ENCODE data around the gene ERBB4.
"Not testable (repeated sequence)": the region's sequence is repeated elsewhere in the genome, so short reads cannot be mapped to it uniquely, and the experiment has no call there.

Gene ERBB4

DNA sequence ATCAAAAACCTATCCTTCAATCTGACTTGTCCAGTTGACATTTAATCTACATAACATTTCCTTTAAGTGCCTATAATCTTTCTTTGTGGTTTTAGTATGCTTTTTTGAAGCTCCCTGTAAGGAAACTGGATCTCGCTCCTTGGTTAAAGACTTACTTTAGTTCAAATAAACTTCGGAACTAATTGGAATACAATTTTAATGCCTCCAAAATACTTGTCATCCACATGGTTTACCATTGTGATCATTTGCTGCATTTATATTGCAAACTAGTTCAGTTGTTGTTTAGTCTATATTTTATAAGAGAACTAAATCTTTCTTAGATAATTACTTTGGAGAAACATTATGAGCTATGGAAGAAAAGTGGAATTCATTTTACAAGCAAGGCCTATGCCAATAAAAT is 496.0 kb downstream of the ERBB4 start:
- no peak for DNase-seq

DNA sequence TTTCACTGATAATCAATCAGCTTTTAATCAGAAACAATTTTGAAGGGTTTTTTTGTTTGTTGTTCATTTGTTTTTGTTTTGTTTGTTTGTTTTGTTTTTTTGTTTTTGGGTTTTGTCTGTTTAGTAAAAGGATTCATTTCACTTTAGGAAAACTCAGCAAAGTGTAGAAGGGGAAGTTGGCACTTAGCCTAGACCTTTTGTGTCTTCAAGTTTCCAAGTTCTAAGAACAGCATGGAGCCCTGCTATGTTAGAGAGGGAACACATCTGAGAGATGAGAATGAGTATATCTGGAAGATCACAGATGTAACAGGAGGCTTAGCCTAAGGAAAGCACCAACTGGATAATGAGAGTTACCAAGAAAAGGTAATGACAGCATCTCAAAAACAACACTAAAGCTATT is 501.5 kb downstream of the ERBB4 start:
- no peak for DNase-seq

DNA sequence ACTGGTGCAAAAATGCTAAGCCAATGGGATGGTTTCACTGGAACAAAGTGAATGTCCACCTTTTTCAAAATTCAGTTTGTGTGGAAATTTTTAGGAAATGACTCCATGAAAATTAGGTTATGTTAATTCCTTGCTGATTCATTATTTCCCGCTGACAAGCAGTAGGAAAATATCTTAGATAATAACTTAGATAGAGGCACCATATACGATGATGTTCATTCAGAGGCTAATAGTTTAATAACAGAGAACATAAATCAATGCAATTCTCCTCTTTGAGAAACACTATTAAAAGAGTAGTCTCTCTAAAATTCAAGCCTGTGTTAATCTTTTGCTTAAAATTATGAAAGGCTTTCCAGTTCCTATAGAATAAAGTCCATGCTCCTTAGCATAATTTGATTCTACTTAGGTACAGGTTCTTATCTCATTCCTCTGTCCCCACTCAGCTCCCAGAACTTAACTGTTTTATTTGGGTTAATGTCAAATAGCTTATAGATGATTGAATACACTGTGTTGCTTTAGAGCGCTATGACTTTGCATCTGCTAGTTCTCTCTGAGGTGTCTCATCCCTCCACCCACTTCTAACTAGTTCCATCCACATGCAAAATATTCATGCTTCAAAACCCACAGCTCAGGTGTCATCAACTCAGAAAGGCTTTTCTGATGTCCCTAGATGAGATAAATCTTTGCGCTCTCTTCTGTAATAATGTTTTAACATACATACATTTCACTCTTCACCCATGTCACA is 503.6 kb downstream of the ERBB4 start:
- no peak for DNase-seq

DNA sequence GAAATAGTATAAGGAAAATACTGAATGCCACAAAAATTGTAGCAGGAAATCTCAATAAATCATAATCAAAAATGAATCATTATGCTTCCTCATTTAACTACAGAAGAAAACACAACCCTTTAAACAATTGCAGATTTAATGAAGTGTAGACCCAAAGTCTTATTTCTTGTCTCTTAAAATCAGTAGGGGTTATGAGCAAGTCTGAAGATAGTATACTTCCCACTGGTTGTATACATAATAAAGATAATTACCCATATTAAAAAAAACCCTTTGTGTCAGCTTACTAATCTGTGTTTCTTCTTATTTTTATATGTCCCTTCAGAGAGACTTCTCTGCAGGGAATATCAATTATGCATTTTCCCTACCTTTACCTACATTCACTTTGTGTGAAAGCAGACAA is 504.7 kb downstream of the ERBB4 start:
- DNase-seq: no peak

DNA sequence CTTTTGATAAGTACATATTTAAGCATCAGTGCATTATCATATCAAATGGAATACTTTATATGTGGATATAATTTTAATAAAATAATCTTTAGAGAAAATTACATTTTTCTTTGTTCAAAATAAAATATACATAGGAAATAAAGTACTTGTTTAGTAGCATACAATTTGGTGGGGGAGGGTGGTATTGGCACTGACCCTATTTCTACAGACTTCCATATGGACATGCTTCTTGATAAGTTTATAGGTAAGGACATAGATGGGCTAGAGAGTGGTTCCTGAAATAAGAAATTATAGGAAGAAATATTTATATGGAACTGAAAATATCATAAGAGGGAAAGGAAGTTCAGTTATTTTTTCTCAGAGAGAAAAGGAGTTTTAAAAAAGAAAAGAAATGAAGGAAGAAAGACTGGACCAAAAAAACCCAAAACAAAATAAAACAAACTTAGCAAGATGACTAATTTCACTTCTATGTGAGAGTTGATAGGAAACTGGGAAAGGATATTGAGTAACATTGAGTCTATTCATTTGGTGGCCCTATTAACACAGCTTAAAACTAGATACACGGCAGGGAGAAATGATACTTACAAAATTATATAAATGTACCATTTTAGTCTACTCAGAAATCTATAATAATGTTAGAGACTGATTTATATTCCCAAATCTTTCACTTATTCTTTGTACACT is 505.9 kb downstream of the ERBB4 start:
- DNase-seq: no peak

DNA sequence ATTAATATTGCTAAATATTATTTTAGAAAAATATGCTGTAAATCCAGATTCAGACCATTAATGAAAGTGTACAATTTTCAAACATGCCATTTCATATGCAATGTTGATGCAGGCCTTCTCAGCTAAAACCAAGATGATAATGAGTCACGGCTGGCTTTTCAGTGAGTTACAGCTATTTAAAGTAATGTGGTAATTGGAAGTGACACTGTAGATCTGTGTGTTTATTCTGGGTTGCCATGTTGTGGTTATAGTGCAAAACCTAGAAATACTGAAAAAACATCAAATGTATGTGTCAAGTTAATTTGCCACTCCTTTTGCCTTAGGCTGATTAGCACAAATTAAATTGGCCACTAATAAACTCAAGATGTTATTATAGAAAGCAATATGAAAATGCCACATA is 506.6 kb downstream of the ERBB4 start:
- no peak for DNase-seq

DNA sequence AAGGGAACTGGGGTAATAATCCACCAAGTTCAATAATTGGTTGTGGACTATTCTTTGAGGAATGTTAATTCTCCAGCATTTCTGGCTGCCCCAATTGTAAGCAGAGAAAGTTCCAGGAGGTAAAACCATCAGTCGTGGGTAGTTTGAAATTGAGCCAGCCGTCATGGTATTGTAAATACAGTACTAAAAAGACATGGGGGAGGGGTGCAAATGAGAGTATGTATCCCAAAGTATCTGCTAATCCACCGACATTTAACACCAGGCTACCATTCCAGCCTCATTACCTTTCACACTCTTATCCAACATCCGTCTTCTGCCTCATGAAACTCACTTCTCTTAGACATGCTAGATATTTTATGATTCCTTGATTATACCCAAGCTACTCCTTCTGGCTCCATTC is 507.9 kb downstream of the ERBB4 start:
- no peak for DNase-seq

DNA sequence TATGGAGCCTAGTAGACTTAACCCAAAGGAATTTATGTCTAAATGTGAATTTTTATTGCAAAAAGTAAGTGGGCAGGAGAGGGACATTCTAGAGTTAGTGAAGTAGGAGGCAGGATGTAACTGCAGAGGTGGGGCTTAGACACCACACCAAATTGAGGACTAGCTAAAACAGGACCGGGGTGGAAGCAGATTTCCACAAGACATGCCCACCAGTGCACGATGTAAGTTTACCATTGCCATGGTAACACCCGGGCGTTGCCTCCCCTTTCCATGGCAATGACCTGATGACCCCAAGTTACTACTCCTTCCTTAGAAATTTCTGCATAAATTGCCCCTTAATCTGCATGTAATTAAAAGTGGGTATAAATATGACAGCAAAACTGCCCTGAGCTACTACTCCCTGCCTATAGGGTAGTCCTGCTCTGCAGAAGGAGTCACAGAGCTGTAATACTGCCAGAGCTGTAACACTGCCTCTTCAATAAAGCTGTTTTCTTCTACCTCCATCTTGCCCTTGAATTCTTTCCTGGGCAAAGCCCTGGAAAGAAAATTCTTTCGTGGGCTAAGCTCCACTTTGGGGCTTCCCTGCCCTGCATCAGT is 509.7 kb downstream of the ERBB4 start:
- no peak for DNase-seq

DNA sequence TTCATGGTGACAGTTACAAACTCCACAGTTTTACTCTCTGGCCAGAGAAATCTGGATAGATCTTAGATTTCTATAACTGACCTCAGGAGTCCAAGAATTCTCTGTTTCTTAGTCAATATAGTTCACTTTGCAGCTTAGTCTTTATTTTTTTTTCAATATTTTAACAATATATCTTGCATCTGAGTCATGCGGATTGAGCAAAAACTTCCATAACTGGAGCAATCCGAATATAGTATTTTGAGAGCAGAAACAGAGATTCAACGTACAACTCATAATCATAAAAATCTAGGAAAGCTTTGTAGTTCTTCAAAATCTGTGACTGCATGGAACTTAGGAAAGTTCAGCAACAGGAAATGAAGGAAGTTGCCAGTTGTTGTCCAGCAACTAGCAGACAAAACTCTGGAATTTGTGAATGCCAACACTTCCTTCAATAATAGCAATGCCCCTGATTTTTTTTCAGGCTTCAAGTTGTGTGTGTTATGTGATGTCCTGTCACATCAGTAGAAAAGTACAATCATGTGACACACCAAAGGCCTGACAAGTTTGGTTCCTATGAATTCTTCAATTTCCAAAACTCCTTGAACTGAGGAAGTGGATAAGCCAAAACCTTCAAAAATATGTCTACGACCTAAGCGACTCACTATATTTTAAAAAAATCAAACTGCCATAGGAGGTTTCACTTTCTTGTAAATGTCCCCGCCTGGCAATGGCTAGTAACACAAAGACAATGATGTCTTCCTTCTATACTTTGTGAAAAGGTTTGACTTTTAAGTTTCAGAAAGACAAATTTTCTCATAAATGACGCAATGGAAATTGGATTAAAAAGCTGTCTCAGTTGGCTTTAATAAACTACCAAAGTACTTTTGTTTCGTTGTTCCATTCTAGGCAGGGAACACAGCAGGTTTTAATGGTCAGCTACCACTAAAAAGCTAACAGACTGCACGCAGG is 510.6 kb downstream of the ERBB4 start:
- DNase-seq: no peak

DNA sequence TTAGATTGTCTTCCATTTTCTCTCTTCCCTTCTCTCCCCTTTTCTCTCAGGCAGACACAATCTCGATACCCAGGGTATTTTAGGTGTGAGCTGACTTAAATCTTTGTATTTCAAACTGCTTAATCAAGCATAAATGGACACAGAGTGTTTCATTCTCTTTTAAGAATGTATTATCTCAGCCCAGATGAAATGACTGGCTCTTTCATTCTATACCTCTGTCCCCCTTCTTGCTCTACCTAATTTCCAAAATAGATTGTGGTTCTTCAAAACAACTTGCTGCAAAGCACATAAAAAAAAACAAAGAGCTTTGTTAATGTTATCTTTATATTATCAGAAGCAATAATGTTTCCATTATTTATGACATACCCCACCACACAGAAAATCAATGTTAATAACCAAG is 514.6 kb downstream of the ERBB4 start:
- DNase-seq: no peak

DNA sequence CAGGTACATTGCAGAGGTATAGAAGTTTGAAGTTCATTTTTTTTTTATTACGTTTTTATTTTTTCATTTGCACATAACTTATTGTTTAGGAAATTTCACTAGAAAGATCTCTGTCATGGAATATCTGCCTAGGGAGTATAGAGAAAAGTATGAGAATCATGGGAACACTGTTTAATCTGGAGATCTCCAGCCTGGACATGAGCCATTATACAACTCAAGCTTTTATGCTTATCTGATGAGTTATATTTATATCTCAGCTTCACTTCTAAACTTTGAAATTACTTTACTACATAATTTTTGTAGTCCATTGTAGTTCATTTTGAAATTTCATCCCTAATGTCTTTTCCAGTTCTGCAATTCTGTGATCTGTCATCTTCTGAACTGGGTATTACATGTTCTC is 515.6 kb downstream of the ERBB4 start:
- DNase-seq: no peak

DNA sequence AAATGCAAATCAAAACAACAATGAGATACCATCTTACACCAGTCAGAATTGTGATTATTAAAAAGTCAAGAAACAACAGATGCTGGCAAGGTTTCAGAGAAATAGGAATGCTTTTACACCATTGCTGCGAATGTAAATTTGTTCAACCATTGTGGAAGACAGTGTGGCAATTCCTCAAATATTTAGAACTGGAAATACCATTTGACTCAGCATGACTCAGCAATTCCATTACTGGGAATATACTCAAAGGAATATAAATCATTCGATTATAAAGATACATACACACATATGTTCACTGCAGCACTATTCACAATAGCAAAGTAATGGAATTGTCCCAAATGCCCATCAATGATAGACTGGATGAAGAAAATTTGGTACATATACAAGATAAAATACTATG is 516.7 kb downstream of the ERBB4 start:
- DNase-seq: no peak

DNA sequence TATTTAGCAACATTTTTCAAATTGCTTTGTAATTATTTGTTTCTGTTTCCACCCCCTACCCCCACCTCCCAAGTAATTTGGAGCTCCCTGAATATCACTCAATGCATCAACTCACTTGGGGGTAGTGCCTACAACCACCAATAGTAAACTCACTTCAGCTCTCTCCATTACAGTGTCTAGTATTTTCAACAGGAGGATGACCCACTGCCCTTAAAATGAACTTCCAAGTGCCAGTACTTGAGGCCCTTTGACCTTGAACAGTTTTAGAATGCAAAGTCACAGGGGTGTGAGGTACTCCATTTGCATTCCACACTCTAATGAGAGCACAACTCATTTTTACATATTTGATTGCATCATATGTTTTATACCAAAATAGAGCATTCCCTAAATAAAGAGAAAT is 523.0 kb downstream of the ERBB4 start:
- no peak for DNase-seq

DNA sequence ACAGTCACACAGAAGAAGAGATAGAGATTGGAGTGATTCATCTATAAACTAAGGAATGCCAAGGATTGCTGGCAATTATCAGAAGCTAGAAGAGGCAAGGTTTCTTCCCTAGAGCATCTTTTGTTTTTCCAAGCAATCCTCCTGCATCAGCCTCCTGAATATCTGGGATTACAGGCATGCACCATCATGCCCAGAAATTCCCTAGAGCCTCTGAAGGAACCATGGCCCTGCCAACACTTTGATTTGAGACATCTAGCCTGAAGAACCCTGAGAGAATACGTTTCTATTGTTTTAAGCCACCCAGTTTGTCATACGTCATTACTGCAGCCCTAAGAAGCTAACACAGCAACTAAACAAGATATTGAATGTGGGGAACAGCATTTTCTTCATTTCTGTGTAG is 525.0 kb downstream of the ERBB4 start:
- no peak for DNase-seq

DNA sequence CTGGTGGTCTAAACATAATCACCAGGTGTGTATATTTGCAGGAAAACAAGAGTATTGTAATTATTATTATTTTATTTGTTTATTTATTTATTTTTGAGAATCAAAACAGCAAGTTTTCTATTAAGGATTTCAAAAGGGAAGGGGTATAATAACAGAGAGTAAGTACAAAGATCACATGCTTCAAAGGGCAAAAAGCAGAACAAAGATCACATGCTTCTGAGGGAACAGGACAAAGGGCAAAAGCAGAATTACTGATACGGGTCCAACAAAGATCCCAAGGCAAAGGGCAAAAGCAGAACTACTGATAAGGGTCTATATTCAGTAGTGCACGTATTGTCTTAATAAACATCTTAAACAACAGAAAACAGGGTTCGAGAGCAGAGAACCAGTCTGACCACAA is 528.3 kb downstream of the ERBB4 start:
- not testable (repeated sequence) for DNase-seq

DNA sequence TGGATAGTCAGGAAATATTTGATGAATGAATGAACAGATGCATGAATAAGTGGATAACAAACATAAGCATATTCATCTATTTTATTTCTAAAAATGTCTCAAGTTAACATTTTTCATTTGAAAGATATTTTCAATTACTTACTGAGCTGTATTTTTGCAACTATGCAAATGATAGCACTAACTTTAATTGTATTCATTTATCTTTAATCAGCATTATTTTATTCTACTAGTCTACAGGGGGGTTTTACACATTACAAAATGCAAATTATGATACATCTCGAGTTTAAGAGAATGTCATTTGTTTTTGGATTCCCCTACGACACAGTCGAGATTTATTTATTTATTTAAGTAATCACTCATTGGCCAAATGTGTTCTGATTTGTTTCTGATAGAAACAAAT is 530.6 kb downstream of the ERBB4 start:
- no peak for DNase-seq

DNA sequence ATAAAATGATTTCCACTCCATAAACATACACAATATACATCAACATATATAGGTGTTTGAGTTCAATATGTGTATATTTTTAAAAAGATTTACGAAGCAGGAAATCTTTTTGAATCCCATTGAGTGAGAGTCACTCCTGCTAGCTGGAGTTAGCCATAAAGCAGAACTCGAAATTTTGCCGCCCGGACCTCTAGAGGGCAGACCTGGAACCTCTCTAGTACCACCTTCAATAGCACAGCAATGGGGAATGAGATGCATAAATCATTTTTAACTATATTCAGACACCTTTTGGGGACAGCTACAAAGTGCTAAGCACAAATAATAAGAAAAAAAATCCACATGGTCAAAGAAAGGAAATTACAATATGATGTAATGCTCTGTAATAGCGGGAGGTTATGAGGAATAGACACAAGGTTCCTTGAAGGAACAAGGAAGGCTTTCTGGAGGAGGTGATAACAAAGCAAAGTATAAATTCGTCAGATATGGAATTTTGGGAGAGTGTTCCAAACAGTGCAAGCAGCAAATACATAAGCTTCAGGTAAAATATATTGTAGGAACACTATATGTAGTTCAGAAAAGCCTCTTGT is 533.4 kb downstream of the ERBB4 start:
- no peak for DNase-seq

DNA sequence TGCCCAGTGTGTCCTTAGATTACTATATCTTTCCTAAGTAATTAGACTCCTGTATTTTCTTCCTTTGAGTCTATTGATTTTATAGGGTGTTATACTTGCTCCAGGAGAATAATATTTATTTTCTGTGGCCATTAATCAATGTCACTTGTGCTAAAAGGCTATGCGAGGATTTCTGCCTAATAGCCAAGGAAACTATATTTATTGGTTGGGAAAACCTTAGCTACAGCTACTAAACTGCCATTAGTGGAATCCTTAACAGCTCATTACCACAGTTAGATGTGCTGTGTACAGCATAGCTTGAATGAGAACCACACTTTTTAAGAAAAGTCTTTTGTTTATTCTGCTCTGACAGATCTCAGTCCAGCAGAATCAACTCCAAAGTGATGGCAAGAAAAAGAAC is 537.3 kb downstream of the ERBB4 start:
- no peak for DNase-seq

DNA sequence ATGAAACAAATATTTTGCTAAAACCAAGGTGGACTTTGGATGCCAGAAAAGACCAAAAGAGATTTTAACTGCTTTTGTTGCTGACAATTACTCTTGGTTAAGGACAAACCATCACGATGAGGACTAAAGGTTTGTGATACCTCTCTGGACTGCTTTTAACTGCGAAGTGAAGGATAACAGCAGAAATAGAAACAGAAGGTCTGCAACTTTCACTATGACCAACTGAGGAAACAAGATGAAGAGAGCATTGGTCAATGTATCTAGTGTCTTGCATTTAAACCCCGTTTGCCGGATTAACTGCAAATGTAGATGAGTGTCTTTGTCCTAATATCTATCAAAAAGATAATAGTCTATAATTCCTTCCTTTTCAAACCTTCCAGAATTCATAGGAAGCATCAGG is 541.7 kb downstream of the ERBB4 start:
- no peak for DNase-seq

DNA sequence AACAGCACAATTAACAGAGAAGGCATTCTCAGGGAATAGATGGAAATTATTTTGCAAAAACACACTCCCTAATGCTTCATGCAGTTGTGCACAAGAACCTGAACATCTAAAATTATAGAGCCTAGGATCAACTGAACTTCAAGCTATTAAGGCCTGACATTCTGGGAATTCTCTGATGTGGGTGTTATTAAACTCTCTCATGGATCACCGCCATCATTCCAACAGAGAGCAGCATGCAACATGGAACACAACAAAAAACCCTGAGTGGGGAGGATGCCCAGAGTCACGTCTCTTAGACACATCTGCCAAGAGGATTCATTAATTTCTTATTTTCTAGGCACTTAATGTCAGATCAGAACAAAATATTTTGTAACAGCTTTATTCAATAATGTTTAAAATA is 543.8 kb downstream of the ERBB4 start:
- DNase-seq: no peak

DNA sequence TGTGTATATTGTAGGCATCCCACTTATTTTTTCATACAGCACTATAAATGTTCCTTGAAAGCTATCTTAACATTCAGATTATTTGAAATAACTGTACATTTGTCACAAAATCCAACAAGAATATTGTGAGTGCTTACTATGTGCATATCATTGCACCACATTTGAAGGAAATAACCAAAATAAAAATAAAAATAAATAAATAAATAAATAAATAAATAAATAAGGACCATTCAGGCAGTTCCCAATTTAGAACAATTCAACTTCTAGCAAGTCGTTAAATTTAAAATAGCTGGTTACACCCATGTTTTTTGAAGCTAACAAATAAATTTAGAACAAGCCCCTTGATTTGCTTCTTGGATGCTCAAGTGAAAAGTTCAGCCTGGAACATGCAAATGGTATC is 548.3 kb downstream of the ERBB4 start:
- DNase-seq: no peak

DNA sequence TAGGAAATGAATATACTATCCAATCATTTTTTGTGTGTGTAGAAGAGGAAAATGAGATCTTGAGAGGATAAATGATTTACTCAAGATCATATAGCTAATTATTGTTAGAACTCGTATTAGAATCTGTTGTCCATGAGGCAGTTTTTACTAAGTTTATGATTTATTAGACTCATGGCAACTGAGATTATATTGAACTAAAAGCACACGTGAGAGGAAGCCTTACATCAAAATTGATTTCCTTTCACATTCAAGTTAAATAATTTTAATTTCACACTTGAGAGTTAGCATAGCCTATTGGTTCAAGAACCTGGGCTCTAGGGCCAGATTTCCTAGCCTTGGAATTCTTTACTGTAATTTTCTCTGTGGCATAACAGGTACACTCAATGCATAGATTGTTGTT is 552.3 kb downstream of the ERBB4 start:
- DNase-seq: no peak

DNA sequence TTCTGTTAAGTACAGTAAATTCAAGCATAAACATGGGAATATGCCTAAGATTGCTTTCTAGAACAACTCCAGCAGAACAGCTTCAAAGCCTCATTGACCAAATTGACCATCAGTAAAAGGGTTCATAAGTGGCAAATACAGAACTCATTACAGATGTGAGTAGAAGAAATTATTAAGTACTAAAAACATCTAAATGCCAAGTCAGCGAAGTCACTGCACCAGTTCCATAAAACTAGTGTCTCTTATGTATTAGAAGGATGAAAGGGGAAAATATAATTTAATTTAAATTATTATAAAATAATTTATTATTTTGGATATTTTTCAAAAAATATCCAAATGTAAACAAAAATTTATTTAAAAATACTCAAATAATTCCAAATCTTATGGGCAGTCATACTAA is 553.2 kb downstream of the ERBB4 start:
- no peak for DNase-seq

Data from T-helper 1 cell (primary cell).